Measurements from ENCODE around the gene NDUFB11.

The NDUFB11 gene

GRCh38 chrX:47144626-47145394, at the start of gene NDUFB11, which contains the start of gene RBM10:
Gene NDUFB11, minus strand, starts transcription at chrX:47144702. Its CDS starts 23 bp downstream, at chrX:47144679.
Gene RBM10, plus strand, starts transcription at chrX:47145221. Its CDS starts 2,261 bp downstream, at chrX:47147482.
- DNase-seq (ENCODE audit: low read depth, low spot score) = peak; percentile 96

- DNase-seq (ENCODE audit: low read depth, low spot score) = peak; percentile 99
Measured at GRCh38 chrX:47193475-47194193, 49.1 kb upstream of the NDUFB11 start, which contains the start of gene UBA1. Gene UBA1, plus strand, starts transcription at chrX:47193829. Its CDS starts 4,974 bp downstream, at chrX:47198803.

- no peak for DNase-seq (ENCODE audit: low read depth, low spot score)
Measured at GRCh38 chrX:47191806-47192401, 47.4 kb upstream of the NDUFB11 start.

GRCh38 chrX:47191331-47191730, 46.8 kb upstream of the NDUFB11 start:
- no peak for DNase-seq (ENCODE audit: low read depth, low spot score)

GRCh38 chrX:47190445-47191269, 46.2 kb upstream of the NDUFB11 start:
- DNase-seq (ENCODE audit: low read depth, low spot score) = peak; percentile 92

GRCh38 chrX:47189906-47190305, 45.4 kb upstream of the NDUFB11 start:
- no peak for DNase-seq (ENCODE audit: low read depth, low spot score)

- no peak for DNase-seq (ENCODE audit: low read depth, low spot score)
Measured at GRCh38 chrX:47187106-47187677, 42.7 kb upstream of the NDUFB11 start.

- no peak for DNase-seq (ENCODE audit: low read depth, low spot score)
Measured at GRCh38 chrX:47186096-47186740, 41.7 kb upstream of the NDUFB11 start.

GRCh38 chrX:47185241-47185640, 40.7 kb upstream of the NDUFB11 start:
- no peak for DNase-seq (ENCODE audit: low read depth, low spot score)

- no peak for DNase-seq (ENCODE audit: low read depth, low spot score)
Measured at GRCh38 chrX:47184486-47184885, 40.0 kb upstream of the NDUFB11 start.

- DNase-seq (ENCODE audit: low read depth, low spot score) = no peak
Measured at GRCh38 chrX:47182106-47182700, 37.7 kb upstream of the NDUFB11 start.

GRCh38 chrX:47181301-47181700, 36.8 kb upstream of the NDUFB11 start:
- no peak for DNase-seq (ENCODE audit: low read depth, low spot score)

- no peak for DNase-seq (ENCODE audit: low read depth, low spot score)
Measured at GRCh38 chrX:47180346-47180745, 35.8 kb upstream of the NDUFB11 start.

- DNase-seq (ENCODE audit: low read depth, low spot score) = no peak
Measured at GRCh38 chrX:47179928-47180255, 35.4 kb upstream of the NDUFB11 start.

GRCh38 chrX:47179221-47179927, 34.9 kb upstream of the NDUFB11 start:
- peak; percentile 62 for DNase-seq (ENCODE audit: low read depth, low spot score)

GRCh38 chrX:47178337-47178736, 33.8 kb upstream of the NDUFB11 start:
- DNase-seq (ENCODE audit: low read depth, low spot score) = no peak

- DNase-seq (ENCODE audit: low read depth, low spot score) = no peak
Measured at GRCh38 chrX:47177079-47177478, 32.6 kb upstream of the NDUFB11 start.

GRCh38 chrX:47176101-47176740, 31.7 kb upstream of the NDUFB11 start:
- no peak for DNase-seq (ENCODE audit: low read depth, low spot score)

- no peak for DNase-seq (ENCODE audit: low read depth, low spot score)
Measured at GRCh38 chrX:47175588-47175980, 31.1 kb upstream of the NDUFB11 start.

Data from astrocyte of the hippocampus (primary cell).